ENCODE measurements around the gene RNASE13.

RNASE13 gene

DNA sequence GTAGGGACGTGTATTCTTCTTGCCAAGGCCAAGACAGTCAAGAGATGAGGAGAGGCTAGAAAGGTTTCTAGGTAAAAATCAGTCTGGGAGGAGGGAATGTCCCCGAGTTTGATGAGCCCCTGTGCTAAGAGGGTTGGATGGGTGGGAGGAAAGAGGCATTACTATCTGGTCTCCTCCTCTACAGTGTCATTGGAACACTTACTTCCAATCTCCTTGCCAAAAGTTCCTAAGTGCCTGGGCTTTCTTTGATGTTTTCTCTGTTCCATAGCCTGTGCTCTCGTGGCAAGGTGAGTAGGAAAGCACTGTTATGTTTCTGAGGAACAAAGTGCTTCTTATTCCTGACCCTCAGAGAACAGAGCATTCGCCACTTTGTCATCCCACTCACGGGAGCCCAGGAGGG, at the start of gene RNASE13:
TSS of gene RNASE13 (minus strand) at position 101 of the 400 bp plus-strand sequence. CDS start 519 bp downstream, outside the sequence.
- no peak for DNase-seq (ENCODE audit: extremely low read depth in 1 of 2, low read depth in 1 of 2)

- no peak for DNase-seq (ENCODE audit: extremely low read depth in 1 of 2, low read depth in 1 of 2)
Measured at GRCh38 chr14:21084396-21084795, 49.8 kb upstream of the RNASE13 start.

DNA sequence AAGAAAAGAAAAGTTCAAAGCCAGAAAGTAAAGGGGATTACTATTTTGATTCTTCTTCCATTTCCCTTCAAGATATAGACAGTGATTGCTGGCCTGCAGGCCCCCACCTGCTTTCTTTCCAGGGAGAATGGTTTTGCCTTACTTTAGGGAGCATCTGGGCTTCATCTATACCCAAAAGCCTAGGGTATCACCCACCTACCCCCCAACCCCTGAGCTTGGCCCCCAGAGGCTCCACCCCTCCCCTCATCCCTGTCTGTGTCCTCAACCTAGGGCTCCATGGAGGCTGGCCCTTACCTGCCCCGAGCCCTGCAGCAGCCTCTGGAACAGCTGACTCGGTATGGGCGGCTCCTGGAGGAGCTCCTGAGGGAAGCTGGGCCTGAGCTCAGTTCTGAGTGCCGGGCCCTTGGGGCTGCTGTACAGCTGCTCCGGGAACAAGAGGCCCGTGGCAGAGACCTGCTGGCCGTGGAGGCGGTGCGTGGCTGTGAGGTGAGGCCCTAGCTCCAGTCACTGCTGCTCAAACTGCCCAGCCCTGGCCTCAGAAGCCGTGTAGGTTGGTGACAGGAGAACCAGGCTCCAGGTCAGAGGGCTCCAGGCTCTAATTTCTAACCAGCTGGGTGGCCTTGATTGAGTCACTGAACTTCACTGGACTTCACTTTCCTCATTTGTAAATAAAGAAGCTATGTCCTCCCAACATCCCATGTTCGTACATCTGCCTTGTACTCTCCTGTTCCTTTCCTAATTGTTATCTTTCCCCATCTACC, 49.1 kb upstream of the RNASE13 start:
- DNase-seq (ENCODE audit: extremely low read depth in 1 of 2, low read depth in 1 of 2) = no peak

GRCh38 chr14:21081521-21082142, 47.0 kb upstream of the RNASE13 start:
- DNase-seq (ENCODE audit: extremely low read depth in 1 of 2, low read depth in 1 of 2) = no peak

DNA sequence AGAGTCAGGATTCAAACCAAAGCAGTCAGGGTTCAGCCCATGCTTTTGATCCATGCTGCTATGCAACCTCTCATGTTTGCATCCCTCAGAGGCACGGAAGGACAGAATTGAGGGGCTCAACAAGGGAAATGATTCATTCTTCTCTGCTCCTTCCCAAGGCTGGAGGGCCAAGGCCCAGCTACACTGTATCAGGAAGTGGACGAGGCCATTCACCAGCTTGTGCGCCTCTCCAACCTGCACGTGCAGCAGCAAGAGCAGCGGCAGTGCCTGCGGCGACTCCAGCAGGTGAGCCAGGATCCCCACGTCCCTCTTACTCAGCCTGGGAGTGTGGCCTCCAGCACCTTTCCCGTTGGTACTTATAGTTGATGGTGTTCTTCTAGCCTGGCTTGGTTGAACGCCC, 44.1 kb upstream of the RNASE13 start:
- DNase-seq (ENCODE audit: extremely low read depth in 1 of 2, low read depth in 1 of 2) = no peak

DNA sequence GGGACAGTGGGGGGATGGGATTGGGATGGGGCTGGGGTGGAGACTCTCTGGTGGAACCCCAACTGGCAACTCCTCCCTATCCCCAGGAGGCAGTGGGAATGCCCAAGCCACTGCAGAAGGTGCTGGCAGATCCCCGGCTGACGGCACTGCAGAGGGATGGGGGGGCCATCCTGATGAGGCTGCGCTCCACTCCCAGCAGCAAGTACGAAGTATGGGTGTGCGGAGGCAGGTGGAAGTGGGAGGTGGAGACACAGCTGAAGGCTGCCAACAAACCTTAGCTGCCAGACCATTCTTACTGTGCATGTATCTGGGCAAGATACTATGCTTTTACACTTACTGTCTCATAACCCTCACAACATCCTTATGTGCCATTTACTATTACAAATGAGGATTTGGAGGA, 43.7 kb upstream of the RNASE13 start:
- DNase-seq (ENCODE audit: extremely low read depth in 1 of 2, low read depth in 1 of 2) = no peak

DNA sequence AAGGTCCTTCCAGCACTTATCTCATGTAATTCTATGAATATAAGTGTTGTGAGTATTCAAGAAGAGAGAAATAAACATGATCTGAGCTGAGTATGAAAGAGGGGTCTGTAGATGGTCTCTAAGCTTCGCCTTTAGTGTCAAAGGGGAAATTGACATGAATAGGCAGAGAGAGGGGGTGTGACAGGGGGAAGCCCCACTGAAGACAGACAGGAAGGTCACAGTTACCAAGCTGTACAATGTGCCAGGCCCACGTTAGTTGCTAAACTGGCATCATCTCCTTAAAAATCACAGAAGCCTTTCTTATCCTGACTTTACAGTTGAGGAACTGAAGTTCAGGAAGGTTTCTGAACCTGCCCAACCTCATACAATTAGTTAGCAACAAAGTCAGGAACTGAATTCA, 43.1 kb upstream of the RNASE13 start:
- DNase-seq (ENCODE audit: extremely low read depth in 1 of 2, low read depth in 1 of 2) = no peak

DNA sequence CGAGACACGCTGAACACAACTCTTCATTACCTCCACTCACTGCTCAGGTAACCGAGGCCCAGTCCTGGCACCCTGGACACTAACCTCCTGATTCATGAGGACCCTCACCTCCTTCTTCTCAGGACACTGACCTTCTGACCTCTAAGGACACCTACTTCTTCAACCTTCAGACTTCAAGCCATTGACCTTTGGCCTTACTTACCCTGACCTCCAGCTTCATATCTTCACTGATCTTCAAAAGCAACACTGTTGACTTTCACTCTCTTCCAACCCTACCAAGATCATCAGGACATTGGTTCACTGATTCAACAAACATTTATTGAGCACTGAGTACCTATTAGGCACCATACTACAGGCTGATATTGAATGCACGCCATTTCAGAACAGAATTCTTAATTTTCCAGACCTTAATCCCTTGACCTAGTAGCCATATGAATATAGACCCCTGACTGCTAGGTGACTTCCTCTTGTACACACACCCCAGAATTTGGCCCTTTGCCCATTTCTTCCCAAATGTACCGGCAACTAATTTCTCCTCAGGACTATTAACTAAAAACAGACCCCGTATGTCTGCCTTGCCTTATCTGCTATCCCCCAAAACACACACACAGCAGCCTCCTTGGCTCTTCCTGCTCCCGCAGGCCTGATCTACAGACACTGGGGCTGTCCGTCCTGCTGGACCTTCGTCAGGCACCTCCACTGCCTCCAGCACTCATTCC, 41.3 kb upstream of the RNASE13 start:
- DNase-seq (ENCODE audit: extremely low read depth in 1 of 2, low read depth in 1 of 2) = no peak

- no peak for DNase-seq (ENCODE audit: extremely low read depth in 1 of 2, low read depth in 1 of 2)
Measured at GRCh38 chr14:21074398-21075272, 40.0 kb upstream of the RNASE13 start.

DNA sequence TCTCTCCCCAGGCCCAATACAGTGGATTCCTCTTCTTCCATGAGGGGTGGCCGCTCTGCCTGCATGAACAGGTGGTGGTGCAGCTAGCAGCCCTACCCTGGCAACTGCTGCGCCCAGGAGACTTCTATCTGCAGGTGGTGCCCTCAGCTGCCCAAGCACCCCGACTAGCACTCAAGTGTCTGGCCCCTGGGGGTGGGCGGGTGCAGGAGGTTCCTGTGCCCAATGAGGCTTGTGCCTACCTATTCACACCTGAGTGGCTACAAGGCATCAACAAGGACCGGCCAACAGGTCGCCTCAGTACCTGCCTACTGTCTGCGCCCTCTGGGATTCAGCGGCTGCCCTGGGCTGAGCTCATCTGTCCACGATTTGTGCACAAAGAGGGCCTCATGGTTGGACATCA, 39.3 kb upstream of the RNASE13 start:
- DNase-seq (ENCODE audit: extremely low read depth in 1 of 2, low read depth in 1 of 2) = no peak

- DNase-seq (ENCODE audit: extremely low read depth in 1 of 2, low read depth in 1 of 2) = no peak
Measured at GRCh38 chr14:21072781-21073339, 38.3 kb upstream of the RNASE13 start.

GRCh38 chr14:21072031-21072473, 37.4 kb upstream of the RNASE13 start:
- no peak for DNase-seq (ENCODE audit: extremely low read depth in 1 of 2, low read depth in 1 of 2)

GRCh38 chr14:21071225-21072030, 36.8 kb upstream of the RNASE13 start:
- DNase-seq (ENCODE audit: extremely low read depth in 1 of 2, low read depth in 1 of 2) = no peak

DNA sequence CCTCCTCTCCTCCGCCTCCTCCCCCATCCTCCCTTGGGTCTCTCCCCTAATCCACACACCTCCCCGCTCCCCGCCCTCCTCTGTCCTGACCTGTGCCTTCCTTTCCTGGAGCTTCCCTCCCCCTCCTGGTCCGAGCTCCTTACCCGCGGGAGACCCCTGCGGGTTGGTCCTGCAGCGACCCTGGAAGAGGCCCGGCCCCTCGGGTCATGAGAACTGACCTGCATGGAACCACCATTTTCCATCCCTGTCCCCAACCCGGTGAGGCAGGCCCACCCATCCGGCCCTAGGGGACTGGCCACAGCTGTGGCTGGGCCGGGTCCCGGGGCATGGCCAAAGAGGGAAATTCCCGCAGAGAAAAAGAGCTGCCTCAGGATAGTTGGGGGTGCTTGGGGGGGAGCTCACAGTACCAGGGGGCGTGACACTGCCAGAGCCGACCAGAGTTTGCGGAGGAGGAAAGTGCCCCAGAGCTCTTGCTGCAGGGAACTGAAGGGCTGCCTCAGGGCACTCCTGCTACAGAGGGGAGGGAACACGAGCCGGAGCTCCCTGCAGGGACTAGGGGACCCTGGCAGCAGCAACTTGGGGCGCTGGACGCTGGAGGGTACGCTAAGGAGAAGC, 36.1 kb upstream of the RNASE13 start:
- no peak for DNase-seq (ENCODE audit: extremely low read depth in 1 of 2, low read depth in 1 of 2)

DNA sequence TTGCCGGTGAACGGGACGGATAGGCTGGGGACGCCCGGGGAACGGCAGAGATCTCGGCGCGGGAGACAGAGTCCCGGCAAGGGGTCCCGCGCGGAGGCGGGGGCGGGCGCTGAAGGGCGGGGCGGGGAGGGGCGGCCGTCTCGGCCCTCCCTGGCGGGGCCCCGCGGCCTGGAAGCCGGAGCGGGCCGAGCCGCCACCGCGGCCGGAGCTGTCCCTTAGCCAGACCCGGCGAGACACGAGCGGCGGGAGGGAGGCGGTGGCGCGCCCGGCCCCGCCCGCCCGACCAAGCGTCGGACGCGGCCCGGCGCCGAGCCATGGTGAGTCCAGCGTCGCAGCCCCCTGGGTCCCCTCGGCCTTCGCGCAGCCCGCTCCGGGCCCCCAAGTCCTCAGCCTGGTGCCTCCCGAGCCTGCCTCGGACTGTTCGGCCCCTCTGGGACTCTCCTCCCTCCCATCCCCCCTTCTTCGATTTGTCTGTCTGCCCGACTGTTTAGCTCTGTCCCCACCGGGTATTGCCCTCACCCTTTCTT, 35.5 kb upstream of the RNASE13 start, which contains the start of gene ARHGEF40:
TSS of gene ARHGEF40 (plus strand) at position 222 of the 527 bp plus-strand sequence. CDS start at position 315, 93 bp downstream.
- DNase-seq (ENCODE audit: extremely low read depth in 1 of 2, low read depth in 1 of 2) = no peak

DNA sequence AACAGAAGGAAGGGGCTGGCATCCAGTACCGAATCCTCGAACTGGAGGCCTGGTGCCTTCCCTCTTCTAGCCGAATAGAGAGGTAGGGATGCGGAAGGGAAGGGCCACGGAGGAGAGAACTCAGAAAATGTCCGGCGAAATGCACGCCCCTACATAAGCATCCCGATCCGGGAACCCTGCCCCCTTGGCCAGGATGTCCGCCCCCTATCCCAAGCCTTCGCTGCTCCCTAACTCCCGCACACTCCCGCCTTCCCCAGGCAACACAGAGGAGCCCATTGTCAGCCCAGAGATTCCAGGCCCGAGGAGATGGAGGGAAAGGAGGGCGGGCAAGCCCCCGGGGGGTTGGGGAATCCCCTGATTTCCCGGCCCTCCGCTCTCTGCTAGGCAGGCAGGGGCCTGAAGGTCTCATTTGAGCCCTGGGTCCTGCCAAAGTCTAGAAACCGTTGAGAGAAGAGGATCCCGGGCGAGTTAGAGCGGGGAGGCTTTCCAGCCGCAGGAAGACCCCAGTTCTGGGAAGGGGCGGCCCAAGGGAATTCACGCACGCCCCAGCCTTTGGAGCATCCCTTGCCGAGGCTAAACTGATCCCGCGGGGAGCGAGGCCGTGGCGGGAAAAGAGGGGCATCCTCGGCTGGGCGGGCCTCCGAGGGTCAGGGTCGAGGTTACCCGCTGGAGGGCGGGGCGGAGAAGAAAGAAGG, 34.9 kb upstream of the RNASE13 start:
- no peak for DNase-seq (ENCODE audit: extremely low read depth in 1 of 2, low read depth in 1 of 2)

DNA sequence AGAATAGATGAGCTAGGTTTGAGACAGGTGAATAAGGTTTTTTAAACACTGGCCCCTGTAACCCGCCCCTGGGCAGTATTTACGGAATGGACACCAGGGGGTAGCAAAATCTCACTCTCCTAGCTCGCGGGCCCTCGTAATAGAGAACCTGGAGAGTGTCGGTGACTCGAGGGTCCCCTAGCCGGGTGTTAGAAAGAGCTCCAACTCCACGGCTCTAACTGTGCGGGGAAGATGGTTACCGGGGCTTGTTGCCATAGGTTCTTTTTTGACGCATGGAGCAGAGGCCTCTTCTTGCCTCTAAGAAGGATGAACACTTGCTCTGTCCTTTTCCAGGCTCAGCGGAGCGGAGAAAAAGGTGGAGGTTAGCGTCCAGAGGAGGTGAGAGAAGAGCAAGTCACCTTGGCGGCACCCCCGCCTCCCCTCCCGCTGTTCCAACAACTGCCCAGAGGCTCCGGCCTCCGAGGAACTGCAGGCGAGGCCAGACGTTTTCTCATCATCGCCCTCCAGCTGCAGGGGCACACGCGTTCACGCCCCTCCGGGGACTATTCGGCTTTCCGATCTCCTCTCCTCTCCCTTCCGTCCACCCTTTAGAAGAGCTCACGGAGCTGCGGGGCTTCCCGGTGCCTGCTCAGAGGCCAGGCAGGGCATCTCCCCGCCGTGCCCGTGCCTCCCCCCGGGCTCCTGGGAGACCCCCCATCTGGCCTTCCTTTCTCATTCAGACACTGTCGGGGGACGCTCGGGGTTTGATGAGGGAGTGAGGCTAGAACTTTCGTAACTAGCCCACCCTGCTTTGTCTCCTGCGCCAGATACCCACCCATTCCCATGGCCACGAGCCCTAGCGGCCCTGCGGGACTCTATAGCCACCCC, 34.1 kb upstream of the RNASE13 start:
- DNase-seq (ENCODE audit: extremely low read depth in 1 of 2, low read depth in 1 of 2) = no peak

Data from activated CD8-positive, alpha-beta memory T cell treated with anti-CD3 and anti-CD28 coated beads for 1 hour (primary cell).